ENCODE results near the gene EPDR1. TPM values are rescaled to one million over a fixed set of nuclear protein-coding genes. Genes with fewer than 3 reads are reported as not detected.

The EPDR1 gene
- 10 to 100 TPM in 2 of 3 donors, 1 to 10 TPM in 1; 6.7 to 14.1 (median 11.0) TPM for polyA plus RNA-seq

- 11 to 14% (median 14%) methylated on average over 22 of the region's 22 CpGs for WGBS, 3 donors
- no peak within 1 kb of the TSS for H3K27ac ChIP-seq (ENCODE audit: low read depth, low read length)
Observed at GRCh38 chr7:37920305-37920848, at the start of gene EPDR1. Gene EPDR1 (plus strand): TSS chr7:37920640. CDS start chr7:37920940, 300 bp downstream.

GRCh38 chr7:37882086-37882485 is 38.4 kb upstream of the EPDR1 start:
- 78 to 92% (median 82%) methylated on average over 6 of the region's 6 CpGs for WGBS, 3 donors
- H3K27ac ChIP-seq (ENCODE audit: low read depth, low read length), result no peak overlapping the region

- no peak overlapping the region for H3K27ac ChIP-seq (ENCODE audit: low read depth, low read length)
Observed at GRCh38 chr7:37893359-37893758, 27.1 kb upstream of the EPDR1 start.

GRCh38 chr7:37894671-37895070 is 25.8 kb upstream of the EPDR1 start:
- H3K27ac ChIP-seq (ENCODE audit: low read depth, low read length), result no peak overlapping the region
- WGBS, 3 donors, result 60 to 75% (median 71%) methylated on average over 3 of the region's 3 CpGs

GRCh38 chr7:37899712-37900247 is 20.7 kb upstream of the EPDR1 start:
- no peak overlapping the region for H3K27ac ChIP-seq (ENCODE audit: low read depth, low read length)
- 50 to 80% (median 76%) methylated on average over 3 of the region's 3 CpGs for WGBS, 3 donors

GRCh38 chr7:37901236-37901827 is 19.1 kb upstream of the EPDR1 start:
- WGBS, 3 donors, result 16 to 21% (median 17%) methylated on average over 6 of the region's 6 CpGs
- H3K27ac ChIP-seq (ENCODE audit: low read depth, low read length), result no peak overlapping the region

GRCh38 chr7:37901890-37902524 is 18.4 kb upstream of the EPDR1 start:
- 88 to 91% (median 91%) methylated on average over 2 of the region's 2 CpGs for WGBS, 3 donors
- H3K27ac ChIP-seq (ENCODE audit: low read depth, low read length), result no peak overlapping the region

GRCh38 chr7:37908221-37908788 is 12.1 kb upstream of the EPDR1 start:
- 86 to 100% (median 86%) methylated on average over 1 of the region's 1 CpG for WGBS, 3 donors
- H3K27ac ChIP-seq (ENCODE audit: low read depth, low read length), result no peak overlapping the region

GRCh38 chr7:37912756-37913155 is 7.7 kb upstream of the EPDR1 start:
- 43 to 60% (median 54%) methylated on average over 2 of the region's 2 CpGs for WGBS, 3 donors
- H3K27ac ChIP-seq (ENCODE audit: low read depth, low read length), result no peak overlapping the region

GRCh38 chr7:37915438-37915837 is 5.0 kb upstream of the EPDR1 start:
- WGBS, 3 donors, result 5 to 8% (median 7%) methylated on average over 5 of the region's 5 CpGs
- H3K27ac ChIP-seq (ENCODE audit: low read depth, low read length), result no peak overlapping the region

GRCh38 chr7:37916017-37916672 is 4.3 kb upstream of the EPDR1 start:
- WGBS, 3 donors, result 3 to 6% (median 5%) methylated on average over 57 of the region's 57 CpGs
- H3K27ac ChIP-seq (ENCODE audit: low read depth, low read length), result no peak overlapping the region

GRCh38 chr7:37916673-37917660 is 3.5 kb upstream of the EPDR1 start, which contains the start of gene SFRP4:
Gene SFRP4 (minus strand): TSS chr7:37916817. CDS start chr7:37916537, 280 bp downstream.
- H3K27ac ChIP-seq (ENCODE audit: low read depth, low read length), result no peak within 1 kb of the TSS
- WGBS, 3 donors, result 0 to 2% (median 1%) methylated on average over 46 of the region's 46 CpGs

GRCh38 chr7:37918526-37918925 is 1.9 kb upstream of the EPDR1 start:
- WGBS, 3 donors, result 48 to 65% (median 61%) methylated on average over 4 of the region's 4 CpGs
- H3K27ac ChIP-seq (ENCODE audit: low read depth, low read length), result no peak overlapping the region

- 1 to 2% (median 1%) methylated on average over 53 to 63 of the region's 63 CpGs for WGBS, 3 donors
- H3K27ac ChIP-seq (ENCODE audit: low read depth, low read length), result no peak overlapping the region
Observed at GRCh38 chr7:37920849-37921805, 687 bp downstream of the EPDR1 start.

GRCh38 chr7:37921876-37922275 is 1.4 kb downstream of the EPDR1 start:
- 60 to 78% (median 75%) methylated on average over 4 of the region's 4 CpGs for WGBS, 3 donors
- H3K27ac ChIP-seq (ENCODE audit: low read depth, low read length), result no peak overlapping the region

GRCh38 chr7:37923996-37924395 is 3.6 kb downstream of the EPDR1 start:
- no peak overlapping the region for H3K27ac ChIP-seq (ENCODE audit: low read depth, low read length)
- 75 to 87% (median 76%) methylated on average over 1 of the region's 1 CpG for WGBS, 3 donors

All from adipose tissue (tissue), 3 donors.